GM12873 (cell line): ENCODE data around the gene LSM11.

Experiments
- TF ChIP-seq, protein P1 (sequence below): IDR thresholded peaks from 2 replicates; pipeline ENCODE4 v1.5.1; 2012; ENCODE audit warnings: low read depth, mild to moderate bottlenecking, moderate library complexity, low read length, control low read depth; ENCODE audit not compliant: insufficient read depth; ENCODE audit errors: missing control alignments

LSM11 gene

DNA sequence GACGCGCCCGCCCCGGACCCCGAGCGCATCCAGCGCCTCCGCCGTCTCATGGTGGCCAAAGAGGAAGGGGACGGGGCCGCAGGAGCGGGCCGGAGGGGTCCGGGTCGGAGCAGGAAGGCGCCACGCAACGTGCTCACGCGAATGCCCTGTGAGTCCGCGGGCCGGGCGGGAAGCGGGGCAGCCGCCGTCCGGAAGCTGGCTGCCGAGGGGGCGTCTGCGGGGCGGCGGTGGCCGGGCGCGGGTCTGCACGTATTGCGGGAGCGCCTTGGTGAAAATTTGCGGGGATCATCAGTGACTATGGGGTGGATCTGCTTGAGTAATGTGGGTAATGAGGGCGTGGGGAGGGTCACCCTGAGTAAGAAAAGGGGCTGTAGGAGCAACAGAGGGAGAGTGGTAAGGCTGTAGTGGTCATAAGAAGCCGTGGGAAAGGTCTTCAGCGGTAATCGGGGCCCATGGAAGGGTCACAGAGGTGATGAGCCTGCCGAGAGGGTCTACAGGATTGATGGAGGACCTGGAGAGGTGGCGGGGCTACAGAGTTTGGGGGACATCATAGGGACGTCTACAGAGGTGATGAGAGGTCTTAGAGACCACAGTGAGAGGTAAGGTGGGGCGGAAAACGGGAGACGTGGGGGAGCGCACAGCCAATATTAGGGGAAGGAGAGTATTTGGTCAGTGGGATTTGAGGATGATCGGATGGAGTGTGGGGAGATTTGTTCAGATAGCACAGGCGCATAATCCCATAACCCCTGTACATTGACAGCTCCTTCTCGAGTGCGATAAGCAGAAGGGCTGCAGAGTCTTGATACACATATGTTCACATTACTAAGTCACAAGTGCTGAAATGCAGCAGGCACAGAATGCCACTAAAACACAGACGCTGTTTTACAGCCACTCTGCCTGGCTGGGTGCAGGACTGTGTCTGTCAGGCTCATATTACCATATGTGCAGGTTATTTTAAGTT is 819 bp downstream of the LSM11 start:
- TF ChIP-seq, protein P1, sequence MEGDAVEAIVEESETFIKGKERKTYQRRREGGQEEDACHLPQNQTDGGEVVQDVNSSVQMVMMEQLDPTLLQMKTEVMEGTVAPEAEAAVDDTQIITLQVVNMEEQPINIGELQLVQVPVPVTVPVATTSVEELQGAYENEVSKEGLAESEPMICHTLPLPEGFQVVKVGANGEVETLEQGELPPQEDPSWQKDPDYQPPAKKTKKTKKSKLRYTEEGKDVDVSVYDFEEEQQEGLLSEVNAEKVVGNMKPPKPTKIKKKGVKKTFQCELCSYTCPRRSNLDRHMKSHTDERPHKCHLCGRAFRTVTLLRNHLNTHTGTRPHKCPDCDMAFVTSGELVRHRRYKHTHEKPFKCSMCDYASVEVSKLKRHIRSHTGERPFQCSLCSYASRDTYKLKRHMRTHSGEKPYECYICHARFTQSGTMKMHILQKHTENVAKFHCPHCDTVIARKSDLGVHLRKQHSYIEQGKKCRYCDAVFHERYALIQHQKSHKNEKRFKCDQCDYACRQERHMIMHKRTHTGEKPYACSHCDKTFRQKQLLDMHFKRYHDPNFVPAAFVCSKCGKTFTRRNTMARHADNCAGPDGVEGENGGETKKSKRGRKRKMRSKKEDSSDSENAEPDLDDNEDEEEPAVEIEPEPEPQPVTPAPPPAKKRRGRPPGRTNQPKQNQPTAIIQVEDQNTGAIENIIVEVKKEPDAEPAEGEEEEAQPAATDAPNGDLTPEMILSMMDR, result no peak

DNA sequence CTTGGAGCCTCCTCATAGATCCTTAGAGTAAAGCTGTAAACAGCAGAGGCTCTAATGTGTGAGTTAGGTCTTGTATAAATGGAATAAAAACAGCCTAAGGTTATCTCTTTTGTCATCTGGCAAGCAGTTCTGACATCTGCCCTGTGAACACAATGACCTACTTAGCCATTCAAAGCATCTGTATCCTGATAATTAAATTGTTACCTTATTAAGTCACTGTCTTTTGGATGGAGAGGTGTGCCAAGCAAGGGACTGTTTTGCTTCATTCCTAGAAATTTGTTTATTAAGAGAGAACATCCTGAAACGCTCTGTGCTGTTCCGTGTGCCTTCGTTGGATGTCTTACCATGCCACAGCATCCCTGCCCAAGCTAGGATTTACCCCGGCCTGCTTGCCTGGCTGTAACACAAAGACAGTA is 1.5 kb downstream of the LSM11 start:
- TF ChIP-seq, protein P1, result no peak

DNA sequence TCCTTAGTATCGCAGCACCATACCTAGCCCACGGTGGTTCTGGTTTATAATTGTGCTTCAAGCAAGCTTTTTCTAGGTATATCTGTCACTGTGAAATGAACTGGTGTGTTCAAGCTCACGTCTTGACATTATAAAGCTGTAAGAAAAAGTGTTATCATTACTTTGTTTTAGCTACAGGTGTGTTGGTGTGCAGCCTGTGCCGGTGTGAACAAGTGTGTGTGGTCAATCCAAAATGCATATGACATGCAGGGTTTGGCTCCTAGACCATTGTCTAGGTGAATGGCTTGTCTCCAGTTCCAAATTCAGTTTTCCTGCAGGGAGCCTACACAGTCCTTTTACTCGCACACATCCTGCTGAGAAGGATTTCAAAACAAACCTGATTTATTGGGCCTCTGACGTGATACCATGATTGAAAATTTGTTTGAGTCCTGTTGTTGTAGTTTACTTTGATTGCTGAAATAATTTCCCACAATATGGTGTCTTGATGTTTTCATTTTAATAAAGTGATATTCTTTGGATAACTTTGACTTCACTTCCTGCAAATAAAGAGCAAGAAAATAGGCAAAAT is 3.7 kb downstream of the LSM11 start:
- TF ChIP-seq, protein P1, result no peak

DNA sequence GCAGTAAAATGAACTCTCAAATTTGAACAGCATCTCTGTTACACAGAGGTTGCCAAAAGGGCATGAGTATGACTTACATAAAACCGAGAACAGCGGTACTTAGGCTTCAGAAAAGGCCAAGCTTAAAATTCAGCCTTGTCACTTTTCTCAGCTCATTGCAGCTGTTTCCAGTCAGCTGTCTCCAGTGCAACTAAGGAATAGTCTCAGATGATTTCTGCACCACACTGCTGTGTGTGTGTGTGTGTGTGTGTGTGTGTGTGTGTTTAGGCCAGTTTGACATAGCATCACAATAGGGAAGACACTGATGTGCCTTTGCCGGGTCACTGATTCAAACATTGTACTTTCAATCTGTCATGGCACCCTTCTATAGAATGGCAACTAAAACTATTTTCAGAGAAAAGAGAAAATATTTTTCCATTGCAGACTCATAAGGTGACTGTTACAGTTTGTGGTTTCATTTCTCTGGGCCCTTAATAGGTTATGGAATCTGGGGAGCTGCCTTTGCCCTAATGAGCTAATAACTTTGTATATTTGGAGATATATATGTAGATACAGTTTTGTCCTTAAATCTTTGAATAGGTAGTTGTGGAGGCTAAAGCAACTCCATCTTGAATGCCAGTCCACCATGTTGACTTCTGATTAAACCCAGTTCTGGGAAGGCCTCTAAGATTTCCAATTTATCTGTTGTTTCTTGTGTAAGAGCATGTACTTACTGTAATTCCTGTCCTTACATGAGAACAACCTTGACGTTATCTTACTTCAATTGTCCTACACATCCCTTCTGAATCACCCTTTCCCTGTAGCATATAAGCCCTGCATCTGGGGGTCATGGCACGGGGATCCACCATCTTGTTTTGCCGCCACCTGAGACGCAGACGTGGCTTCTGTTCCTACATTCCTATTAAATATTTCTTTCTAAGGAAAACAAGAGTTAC is 4.5 kb downstream of the LSM11 start:
- TF ChIP-seq, protein P1, result no peak

DNA sequence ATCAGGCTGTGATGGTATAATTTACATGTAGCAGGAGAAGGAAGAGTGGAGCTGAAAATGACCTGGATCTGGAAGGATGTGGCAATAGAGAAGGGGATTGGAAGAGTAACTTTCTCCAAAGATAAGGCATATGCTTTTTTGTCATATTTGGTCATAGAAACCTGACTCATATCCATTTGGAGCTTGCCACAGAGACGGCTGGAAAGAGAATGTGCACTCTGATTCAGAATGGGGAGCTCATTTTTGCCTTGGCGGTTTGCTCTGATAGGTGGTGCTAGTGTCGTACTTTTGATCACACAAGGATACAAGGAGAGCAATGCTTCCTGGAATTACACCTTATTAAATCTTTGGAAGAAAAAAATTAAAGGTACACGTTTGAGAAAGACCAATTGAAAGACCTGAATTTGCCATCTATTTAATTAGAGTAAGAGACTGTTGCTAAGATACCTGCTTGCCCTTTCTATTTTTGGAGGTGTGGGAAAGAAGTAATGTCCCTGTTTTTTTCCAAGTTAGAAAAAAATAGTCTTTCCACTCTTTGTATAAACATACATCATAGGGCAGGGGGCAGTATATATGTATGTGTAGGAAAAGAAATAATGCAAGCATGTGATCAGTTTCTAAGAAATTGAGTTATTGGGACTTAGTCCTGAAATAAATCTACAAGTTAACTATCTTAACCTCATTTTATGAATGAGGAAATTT is 5.4 kb downstream of the LSM11 start:
- TF ChIP-seq, protein P1, result no peak

DNA sequence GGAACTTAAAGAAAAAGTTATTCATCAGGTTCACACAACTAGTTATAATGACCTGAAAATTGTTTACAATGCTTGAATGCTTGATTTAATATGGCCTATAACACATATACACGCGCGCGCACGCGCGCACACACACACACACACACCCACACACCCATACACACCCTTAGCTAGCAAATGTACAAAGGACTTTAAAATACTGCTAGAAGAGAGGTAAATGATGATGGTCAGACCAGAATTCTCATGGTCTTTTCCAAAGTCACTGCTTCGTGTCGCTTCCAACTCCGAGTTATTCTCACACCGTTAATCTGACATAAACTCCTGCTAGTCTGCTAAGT is 5.9 kb downstream of the LSM11 start:
- TF ChIP-seq, protein P1, result no peak

DNA sequence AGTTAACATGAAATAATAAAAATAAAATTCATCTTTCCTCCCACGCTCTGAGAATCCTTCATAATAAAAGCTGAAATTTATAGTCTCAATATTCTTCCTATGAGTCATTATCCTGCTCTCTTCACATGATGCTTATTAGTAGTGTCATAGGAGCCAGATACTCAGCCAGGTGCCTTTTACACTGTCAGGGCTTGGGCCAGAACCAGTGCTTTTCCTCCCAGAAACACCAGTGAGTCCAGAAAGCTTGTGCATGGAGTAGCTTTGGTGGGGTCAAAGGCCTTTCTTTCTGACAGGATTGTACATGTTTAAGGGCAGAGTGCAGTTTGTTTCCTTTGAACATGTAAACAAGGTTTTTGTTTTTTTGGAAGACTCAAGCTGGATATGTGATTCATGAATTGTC is 6.8 kb downstream of the LSM11 start:
- TF ChIP-seq, protein P1, result no peak
